Transverse colon (tissue), 4 donors: ENCODE measurements around the gene EYA2. TPM values are rescaled to one million over a fixed set of nuclear protein-coding genes. Genes with fewer than 3 reads are reported as not detected.

Experiments
- DNase-seq: peaks from one replicate; pipeline ENCODE4 v3.0.0-alpha.2; 2019
- H3K27ac ChIP-seq, 4 donors: fragments of 200-600 bp; sonication (generic); 2 replicates each; pipeline ENCODE4 v1.5.1; 2016 to 2018; ENCODE audit warnings: inconsistent platforms in 4 of 4
- H3K27me3 ChIP-seq: fragments of 200-600 bp; sonication (generic); 2 replicates; pipeline ENCODE4 v1.5.1; 2017; ENCODE audit warnings: inconsistent platforms
- H3K36me3 ChIP-seq, 4 donors: fragments of 200-600 bp; sonication (generic); 2 replicates each; pipeline ENCODE4 v1.5.1; 2017 to 2019; ENCODE audit warnings: inconsistent platforms in 4 of 4
- H3K4me1 ChIP-seq, 4 donors: fragments of 200-600 bp; sonication (generic); 2 replicates each; pipeline ENCODE4 v1.5.1; 2017 to 2020; ENCODE audit warnings: inconsistent platforms in 4 of 4
- H3K4me3 ChIP-seq, 4 donors: fragments of 200-600 bp; sonication (generic); 1 replicate in 1 of 4; 2 replicates in 3 of 4; pipeline versions ENCODE4 v1.5.1 to v1.6.1; 2017 to 2019; ENCODE audit warnings: inconsistent platforms in 4 of 4
- H3K9me3 ChIP-seq, 2 donors: fragments of 200-600 bp; sonication (generic); 2 replicates each; pipeline ENCODE4 v1.5.1; 2017 to 2019; ENCODE audit warnings: inconsistent platforms in 2 of 2
- CTCF ChIP-seq, 5 experiments: fragments of 200-600 bp in 3 of 5; fragments of 450-650 bp in 2 of 5; sonication (generic) in 3 of 5; IDR thresholded peaks; 1 replicate in 2 of 5; 2 replicates in 3 of 5; pipeline ENCODE4 v1.5.1; 2016 to 2017; ENCODE audit warnings: antibody characterized with exemption in 5 of 5, inconsistent platforms in 3 of 5, mild to moderate bottlenecking in 2 of 5, moderate library complexity in 1 of 5
- EP300 ChIP-seq: sonication (generic); formaldehyde crosslinking; IDR thresholded peaks from one replicate; pipeline ENCODE4 v1.6.1; 2017; ENCODE audit warnings: antibody characterized with exemption, low read depth
- POLR2A ChIP-seq: fragments of 450-650 bp; IDR thresholded peaks from one replicate; pipeline ENCODE4 v1.6.1; 2016; ENCODE audit warnings: antibody characterized with exemption, mild to moderate bottlenecking, moderate library complexity
- POLR2AphosphoS5 ChIP-seq, 3 donors: sonication (generic); formaldehyde crosslinking; IDR thresholded peaks; one replicate each; pipeline ENCODE4 v1.6.1; 2016; ENCODE audit warnings: antibody characterized with exemption in 3 of 3
- WGBS, 2 donors: methylation state at CpG; one replicate each; pipeline ENCODE4 v1.1.5; 2018; ENCODE audit warnings: low coverage in 1 of 2; 5-methylcytosine and 5-hydroxymethylcytosine counted together
- in situ Hi-C, 4 donors: fragments of 200-750 bp; cut with MboI; loops; one replicate each; pipeline versions ENCODE4 v1.15.0 to v1.15.1; 2017; ENCODE audit warnings: low sequenced_read_pairs in 3 of 4, low pct_ligation_motif_present in 1 of 4, low pct_unique_long_range_greater_than_20kb in 1 of 4
- intact Hi-C: fragments of 100-400 bp; cut with DNase I; formaldehyde crosslinking; loops from one replicate; pipeline ENCODE4 v1.15.1; 2023; ENCODE audit warnings: low total_unique reads
- total RNA-seq, 4 donors: library from RNA; depleted of rRNA; stranded (reverse); fragments of >200 nt; gene quantifications; one replicate each; pipeline ENCODE4 v1.1.0, GENCODE V29; 2016

EYA2 gene
- total RNA-seq, 4 donors from 2014 or later: 4.5 to 17.5 (median 10.9) TPM

- H3K36me3 ChIP-seq: no peaks in the 10 kb centered on the region
- H3K4me3 ChIP-seq: no peak overlapping the region
- no peak for DNase-seq
- no peaks in the 10 kb centered on the region for H3K9me3 ChIP-seq
- peaks cover 5% of the 10 kb centered on the region for H3K27me3 ChIP-seq
- H3K27ac ChIP-seq: no peak overlapping the region
- 73 to 76% methylated on average over 7 to 12 of the region's 12 CpGs for WGBS, 2 donors
- intact Hi-C loops (no loop called here), in situ Hi-C loops (no loop called here)
- peaks cover 3 to 16% (median 12%) of the 10 kb centered on the region in 4 donors for H3K4me1 ChIP-seq
- TF ChIP-seq CTCF (IDR thresholded peaks at IDR 0.05) (no peak), POLR2A (no peak), EP300 (no peak), POLR2AphosphoS5 (IDR thresholded peaks at IDR 0.05) (no peak)
These were observed 97.4 kb downstream of the EYA2 start for GRCh38 chr20:46991880-46992639.

- no peak overlapping the region for H3K27ac ChIP-seq
- WGBS, 2 donors: 83 to 100% methylated on average over 2 of the region's 2 CpGs
- intact Hi-C loops: no loop called here
- no peak for DNase-seq
- H3K4me3 ChIP-seq: no peak overlapping the region
- peaks cover 3 to 16% (median 12%) of the 10 kb centered on the region in 4 donors for H3K4me1 ChIP-seq
- TF ChIP-seq POLR2A (no peak), CTCF (IDR thresholded peaks at IDR 0.05) (no peak), POLR2AphosphoS5 (IDR thresholded peaks at IDR 0.05) (no peak), EP300 (no peak)
- peaks cover 5% of the 10 kb centered on the region for H3K27me3 ChIP-seq
- no peaks in the 10 kb centered on the region for H3K36me3 ChIP-seq
- in situ Hi-C loops: no loop called here
- no peaks in the 10 kb centered on the region for H3K9me3 ChIP-seq
These were observed 98.0 kb downstream of the EYA2 start for GRCh38 chr20:46992640-46993035.

- TF ChIP-seq POLR2AphosphoS5 (IDR thresholded peaks at IDR 0.05) (no peak), CTCF (IDR thresholded peaks at IDR 0.05) (no peak), POLR2A (no peak), EP300 (no peak)
- in situ Hi-C loops (no loop called here), intact Hi-C loops (no loop called here)
- H3K27ac ChIP-seq: no peak overlapping the region
- WGBS, 2 donors: 78 to 100% methylated on average over 4 of the region's 4 CpGs
- DNase-seq: no peak
- H3K36me3 ChIP-seq: no peaks in the 10 kb centered on the region
- no peak overlapping the region for H3K4me3 ChIP-seq
- H3K27me3 ChIP-seq: peaks cover 5% of the 10 kb centered on the region
- no peaks in the 10 kb centered on the region for H3K9me3 ChIP-seq
- H3K4me1 ChIP-seq: peaks cover 3 to 16% (median 12%) of the 10 kb centered on the region in 4 donors
These were observed 98.9 kb downstream of the EYA2 start for GRCh38 chr20:46993465-46994095.

GRCh38 chr20:46994341-46994740 is 99.7 kb downstream of the EYA2 start:
- Histone ChIP-seq H3K9me3 (no peaks in the 10 kb centered on the region), H3K27me3 (peaks cover 5% of the 10 kb centered on the region), H3K4me1 (peaks cover 3 to 16% (median 12%) of the 10 kb centered on the region in 4 donors), H3K36me3 (no peaks in the 10 kb centered on the region), H3K27ac (no peak overlapping the region), H3K4me3 (no peak overlapping the region)
- 40% methylated on average over 5 of the region's 5 CpGs; no CpG with 5 or more reads in 1 of the 2 donors for WGBS, 2 donors
- peak; percentile 38 for DNase-seq
- in situ Hi-C loops (no loop called here), intact Hi-C loops (no loop called here)
- TF ChIP-seq POLR2AphosphoS5 (IDR thresholded peaks at IDR 0.05): no peak
